GM13976 (cell line): ENCODE results near the gene PRIMA1.

Experiments used
- DNase-seq: peaks from one replicate; pipeline ENCODE4 v3.0.0; 2012; ENCODE audit warnings: low spot score
- in situ Hi-C: fragments of 300-500 bp; cut with MboI; formaldehyde crosslinking; loops from one replicate; pipeline ENCODE4 v1.12.0; 2022; ENCODE audit warnings: low sequenced_read_pairs, mixed read lengths, inconsistent platforms; ENCODE audit not compliant: unreplicated experiment
- TF ChIP-seq, protein P1 (sequence below): IDR thresholded peaks from 2 replicates; pipeline ENCODE4 v1.5.1; 2012; ENCODE audit warnings: borderline replicate concordance, mild to moderate bottlenecking; ENCODE audit not compliant: insufficient read depth; ENCODE audit errors: extremely low read depth, missing control alignments, control extremely low read depth

The PRIMA1 gene

DNA sequence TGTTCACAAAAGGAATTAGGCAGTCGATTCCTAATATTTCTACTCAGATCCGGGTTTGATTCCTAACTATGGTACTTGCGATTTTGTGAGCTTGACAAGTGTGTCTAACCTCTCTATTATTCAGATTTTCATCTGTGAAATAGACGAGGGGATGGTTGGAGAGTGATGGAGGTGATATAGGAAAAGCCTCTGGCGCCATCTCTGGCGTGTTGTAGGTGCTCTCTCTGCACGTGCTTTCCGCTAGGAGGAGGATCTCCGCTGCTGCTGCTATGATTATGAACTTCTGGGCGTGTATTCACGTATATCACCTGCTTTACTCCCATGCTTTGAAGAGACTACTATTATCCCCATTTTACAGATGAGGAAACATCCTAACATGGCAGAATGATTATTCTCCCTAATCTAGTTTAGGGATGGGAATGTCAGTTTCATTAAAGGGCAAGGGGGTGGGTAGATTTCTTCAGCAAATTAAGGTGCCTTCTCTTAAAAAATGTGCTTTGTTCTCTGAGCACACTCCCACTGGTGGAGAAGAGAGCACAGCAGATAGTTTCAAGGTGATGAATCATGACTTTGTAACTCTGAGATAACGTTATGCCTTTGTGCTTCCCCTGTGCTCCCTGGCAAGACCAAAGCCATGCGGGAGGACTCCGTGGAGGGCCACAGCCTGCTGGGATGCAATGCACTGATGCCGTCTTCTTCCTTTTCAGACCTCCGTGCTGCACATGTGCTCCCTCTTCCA lies 97.1 kb downstream of the PRIMA1 start:
- TF ChIP-seq, protein P1, sequence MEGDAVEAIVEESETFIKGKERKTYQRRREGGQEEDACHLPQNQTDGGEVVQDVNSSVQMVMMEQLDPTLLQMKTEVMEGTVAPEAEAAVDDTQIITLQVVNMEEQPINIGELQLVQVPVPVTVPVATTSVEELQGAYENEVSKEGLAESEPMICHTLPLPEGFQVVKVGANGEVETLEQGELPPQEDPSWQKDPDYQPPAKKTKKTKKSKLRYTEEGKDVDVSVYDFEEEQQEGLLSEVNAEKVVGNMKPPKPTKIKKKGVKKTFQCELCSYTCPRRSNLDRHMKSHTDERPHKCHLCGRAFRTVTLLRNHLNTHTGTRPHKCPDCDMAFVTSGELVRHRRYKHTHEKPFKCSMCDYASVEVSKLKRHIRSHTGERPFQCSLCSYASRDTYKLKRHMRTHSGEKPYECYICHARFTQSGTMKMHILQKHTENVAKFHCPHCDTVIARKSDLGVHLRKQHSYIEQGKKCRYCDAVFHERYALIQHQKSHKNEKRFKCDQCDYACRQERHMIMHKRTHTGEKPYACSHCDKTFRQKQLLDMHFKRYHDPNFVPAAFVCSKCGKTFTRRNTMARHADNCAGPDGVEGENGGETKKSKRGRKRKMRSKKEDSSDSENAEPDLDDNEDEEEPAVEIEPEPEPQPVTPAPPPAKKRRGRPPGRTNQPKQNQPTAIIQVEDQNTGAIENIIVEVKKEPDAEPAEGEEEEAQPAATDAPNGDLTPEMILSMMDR, result no peak
- in situ Hi-C loops, result no loop called here
- DNase-seq, result no peak

DNA sequence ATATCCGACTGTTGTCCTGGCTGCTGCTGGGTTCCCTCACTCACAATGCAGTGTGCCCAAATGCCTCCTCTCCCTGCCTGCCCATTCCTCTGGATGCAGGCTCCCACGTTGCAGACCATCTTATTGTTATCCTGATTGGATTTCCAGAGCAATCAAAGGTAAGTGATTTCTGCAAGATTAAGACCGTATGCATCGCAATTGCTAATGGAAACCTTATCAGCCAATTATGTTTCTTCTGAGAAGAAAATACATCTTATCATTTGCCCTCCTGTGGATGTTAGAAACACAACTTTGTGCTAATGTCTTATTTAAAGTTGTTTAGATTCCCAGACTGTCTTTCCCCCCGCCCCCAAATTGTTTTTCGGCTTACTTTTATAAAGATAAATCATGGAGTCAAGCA lies 98.1 kb downstream of the PRIMA1 start:
- TF ChIP-seq, protein P1, result no peak
- DNase-seq, result no peak
- in situ Hi-C loops, result no loop called here

DNA sequence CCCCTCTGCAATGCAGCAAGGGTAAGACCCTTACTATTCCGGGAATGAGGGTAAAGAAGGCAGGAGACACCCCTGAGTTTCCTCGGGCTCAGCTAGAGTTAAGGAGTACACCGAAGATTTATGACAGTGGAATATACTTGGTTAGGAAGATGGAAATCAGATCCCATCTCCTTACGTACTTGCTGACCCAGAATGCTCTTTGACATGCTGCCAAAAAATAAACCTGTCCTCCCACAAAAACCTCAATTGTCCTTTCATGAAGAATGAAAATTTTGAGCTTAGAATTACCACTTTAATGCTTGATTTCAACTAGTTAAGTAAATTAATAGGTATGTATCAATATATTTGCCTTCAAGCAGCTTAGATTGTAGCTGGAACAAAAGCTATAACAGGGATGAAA lies 99.5 kb downstream of the PRIMA1 start:
- in situ Hi-C loops, result no loop called here
- TF ChIP-seq, protein P1, result no peak
- no peak for DNase-seq

DNA sequence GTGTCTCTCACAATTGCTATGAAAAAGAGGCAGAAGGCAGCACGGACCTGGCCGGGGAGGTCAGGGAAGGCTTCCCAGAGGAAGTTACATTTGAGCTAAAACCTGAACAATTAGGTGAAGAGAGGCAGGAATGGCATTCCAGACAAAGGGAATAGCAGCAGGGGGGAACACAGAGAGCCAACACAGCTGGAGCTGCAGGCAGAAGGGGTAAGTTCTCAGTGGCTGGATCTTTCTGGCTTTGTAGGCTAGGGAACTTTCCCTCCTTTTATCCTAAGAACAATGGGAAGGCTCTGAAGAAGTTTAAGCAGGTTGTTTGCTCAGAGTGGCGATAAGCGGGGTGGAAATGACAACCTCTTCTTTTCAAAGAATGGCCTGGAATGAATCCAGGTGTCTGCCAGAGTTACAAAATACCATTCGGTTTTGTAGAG lies 100.0 kb downstream of the PRIMA1 start:
- in situ Hi-C loops, result no loop called here
- no peak for DNase-seq
- TF ChIP-seq, protein P1, result no peak

DNA sequence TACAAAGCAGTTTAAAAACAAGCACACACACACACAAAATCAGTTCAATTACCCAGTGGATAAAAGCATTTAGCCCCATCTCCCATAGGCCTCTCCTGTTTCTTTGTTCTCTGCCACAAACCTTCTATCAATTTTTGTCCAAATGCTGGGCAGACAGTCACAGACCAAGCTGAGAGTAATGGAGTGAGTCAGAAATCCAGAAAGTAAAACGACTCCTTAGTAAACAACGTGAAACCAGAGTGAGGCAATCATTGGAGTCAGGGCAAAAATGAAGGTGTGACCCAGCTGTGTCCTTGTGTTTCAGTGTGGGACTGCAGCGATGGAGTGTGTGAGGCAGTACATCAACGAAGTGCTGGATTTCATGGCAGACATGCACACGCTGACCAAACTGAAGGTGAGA lies 102.0 kb downstream of the PRIMA1 start:
- in situ Hi-C loops, result no loop called here
- TF ChIP-seq, protein P1, result no peak
- no peak for DNase-seq

DNA sequence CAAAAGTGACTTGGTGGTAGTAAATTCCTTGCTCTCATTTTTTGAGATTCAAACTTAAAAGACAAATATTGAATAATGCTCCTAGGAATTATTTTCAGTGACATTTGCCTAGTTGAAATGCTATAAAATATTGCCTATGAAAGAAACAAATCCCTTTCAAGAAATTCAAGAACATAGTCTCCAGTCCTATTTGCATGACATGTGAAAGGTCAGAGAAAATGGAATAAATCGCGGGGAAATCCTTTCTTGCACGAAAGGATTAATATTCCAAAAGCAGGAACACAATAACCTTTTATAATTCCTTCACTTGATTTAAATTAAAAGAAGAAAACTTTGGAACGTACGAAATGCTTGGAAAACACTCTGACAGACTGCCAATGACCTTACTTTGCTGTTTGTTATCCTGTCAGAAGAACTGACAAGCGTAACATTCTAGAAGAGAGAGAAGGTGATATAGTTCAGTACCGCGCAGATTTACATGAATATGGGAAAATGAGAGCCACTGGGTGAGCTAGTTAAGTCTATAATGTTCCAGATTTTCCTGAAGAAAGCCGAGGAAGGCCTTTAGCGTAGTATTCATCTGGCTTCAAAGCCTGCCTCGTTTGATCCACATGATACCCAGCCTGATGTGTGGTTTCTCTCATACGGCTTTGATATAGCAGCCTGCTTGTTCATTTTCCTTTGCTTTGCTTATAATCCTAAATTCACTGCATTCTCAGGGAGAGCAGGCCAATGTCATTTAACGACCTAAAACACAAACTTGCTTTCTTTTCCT lies 103.0 kb downstream of the PRIMA1 start:
- in situ Hi-C loops, result no loop called here
- TF ChIP-seq, protein P1, result no peak
- no peak for DNase-seq
